Inferior parietal cortex (tissue), 1 donor: ENCODE measurements around the gene S1PR3.

ENCODE experiments used
- DNase-seq: peaks from one replicate; pipeline ENCODE4 v3.0.0-alpha.2; 2016; ENCODE audit errors: extremely low spot score

Gene S1PR3

GRCh38 chr9:89038382-89039103, 47.3 kb downstream of the S1PR3 start:
- peak; percentile 84 for DNase-seq

- no peak for DNase-seq
These were observed 47.8 kb downstream of the S1PR3 start for GRCh38 chr9:89039104-89039465.

DNA sequence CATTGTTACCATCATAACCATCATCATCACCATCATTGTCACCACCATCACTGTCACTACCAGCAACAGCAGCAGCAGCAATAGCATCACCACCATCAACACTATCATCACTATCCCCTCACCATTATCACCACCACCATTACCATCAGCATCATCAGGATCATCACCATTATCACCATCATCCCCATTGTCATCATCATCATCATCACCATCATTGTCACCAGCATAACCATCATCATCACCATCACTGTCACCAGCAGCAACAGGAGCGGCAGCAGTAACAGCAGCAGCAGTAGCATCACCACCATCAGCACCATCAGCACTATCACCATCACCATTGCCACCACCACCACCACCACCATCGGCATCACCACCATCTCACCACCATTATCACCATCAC, 48.4 kb downstream of the S1PR3 start:
- no peak for DNase-seq

- DNase-seq, result peak; percentile 71
These were observed 51.7 kb downstream of the S1PR3 start for GRCh38 chr9:89042984-89043383.

- DNase-seq, result no peak
These were observed 52.8 kb downstream of the S1PR3 start for GRCh38 chr9:89044104-89044503.

DNA sequence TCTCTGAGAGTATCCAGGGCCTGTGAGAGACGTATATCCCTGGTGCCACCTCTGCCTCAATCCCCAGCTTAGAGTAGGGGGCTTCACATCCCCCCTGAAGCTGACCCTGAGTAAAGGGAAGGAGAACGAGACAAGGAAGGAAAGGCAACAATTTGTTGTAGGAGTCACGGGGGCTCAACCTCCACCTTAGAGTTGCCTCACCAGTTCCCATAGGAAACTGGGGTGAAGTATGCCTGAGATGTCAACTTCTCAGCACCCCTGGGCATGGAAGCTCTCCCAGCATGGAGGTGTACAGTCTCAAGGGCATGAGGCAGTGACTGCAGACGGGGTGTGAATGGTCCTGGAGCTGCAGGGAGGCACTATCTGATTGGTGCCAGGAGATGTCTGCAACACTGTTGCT, 53.6 kb downstream of the S1PR3 start:
- DNase-seq, result no peak

DNA sequence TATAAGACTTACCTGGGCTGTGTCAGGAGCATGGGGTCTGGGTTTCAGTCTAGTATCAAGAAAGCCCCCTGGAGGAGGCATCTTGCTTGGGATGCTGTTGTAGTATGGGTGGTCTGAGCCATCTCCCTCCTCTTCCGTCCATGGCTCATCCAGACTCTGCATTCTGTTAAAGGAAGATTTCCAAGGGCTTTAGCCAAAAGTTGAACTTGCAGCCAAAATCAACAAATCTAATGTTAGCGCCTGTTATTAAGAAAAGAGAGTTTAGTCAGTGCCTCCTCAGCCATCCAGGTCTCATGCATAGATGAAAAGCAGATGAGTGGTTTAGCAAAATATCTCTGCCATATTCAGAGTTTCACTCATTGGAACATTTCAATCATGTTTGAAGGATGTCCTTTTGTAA, 55.6 kb downstream of the S1PR3 start:
- DNase-seq, result no peak

DNA sequence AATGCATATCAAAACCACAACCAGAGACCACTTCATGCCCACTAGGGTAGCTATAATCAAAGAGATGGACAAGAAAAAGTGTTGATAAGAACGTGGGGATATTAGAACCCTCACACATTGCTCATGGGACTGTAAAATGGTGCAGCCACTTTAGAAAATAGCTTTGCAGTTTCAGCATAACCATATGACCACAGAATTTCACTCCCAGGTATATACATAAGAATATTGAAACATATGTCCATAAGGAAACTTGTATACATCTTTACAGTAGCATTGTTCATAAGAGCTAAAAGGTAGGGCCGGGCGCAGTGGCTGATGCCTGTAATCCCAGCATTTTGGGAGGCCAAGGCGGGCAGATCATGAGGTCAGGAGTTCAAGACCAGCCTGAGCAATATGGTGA, 56.4 kb downstream of the S1PR3 start:
- DNase-seq, result no peak

DNA sequence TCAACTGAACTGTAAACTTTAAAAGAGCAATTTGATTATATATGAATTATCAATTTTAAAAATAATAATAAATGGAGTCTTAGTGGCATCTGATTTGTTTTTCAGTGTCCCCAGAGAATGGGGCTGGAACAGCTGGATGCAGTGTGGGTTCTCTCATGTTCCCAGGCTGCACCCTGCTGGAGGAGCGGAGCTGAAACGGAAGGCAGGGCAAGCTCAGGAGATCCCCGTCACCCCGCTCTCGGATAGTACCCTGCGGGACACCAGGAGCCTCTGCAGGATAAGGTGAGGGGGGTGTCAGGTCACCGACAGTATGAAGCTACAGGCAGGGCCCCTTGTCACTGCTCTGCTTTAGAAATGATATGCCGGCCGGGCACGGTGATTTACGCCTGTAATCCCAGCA, 57.3 kb downstream of the S1PR3 start:
- no peak for DNase-seq

DNA sequence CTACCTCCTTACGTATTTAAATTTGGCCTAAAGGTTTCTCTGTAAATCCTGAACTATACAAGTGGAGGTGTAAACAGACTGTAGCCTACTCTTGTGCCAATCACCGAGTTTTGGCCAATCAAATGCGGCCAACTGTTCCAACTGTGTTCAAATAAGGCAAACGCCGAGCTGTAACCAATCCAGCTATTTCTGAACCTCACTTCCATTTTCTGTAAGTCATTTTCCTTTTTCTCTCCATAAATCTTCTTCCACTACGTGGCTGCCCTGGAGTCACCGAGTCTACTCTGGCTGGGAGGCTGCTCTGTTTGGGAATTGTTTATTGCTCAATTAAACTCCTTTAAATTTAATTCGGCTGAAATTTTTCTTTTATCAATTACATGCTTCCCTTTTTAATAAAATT, 58.4 kb downstream of the S1PR3 start:
- no peak for DNase-seq

DNA sequence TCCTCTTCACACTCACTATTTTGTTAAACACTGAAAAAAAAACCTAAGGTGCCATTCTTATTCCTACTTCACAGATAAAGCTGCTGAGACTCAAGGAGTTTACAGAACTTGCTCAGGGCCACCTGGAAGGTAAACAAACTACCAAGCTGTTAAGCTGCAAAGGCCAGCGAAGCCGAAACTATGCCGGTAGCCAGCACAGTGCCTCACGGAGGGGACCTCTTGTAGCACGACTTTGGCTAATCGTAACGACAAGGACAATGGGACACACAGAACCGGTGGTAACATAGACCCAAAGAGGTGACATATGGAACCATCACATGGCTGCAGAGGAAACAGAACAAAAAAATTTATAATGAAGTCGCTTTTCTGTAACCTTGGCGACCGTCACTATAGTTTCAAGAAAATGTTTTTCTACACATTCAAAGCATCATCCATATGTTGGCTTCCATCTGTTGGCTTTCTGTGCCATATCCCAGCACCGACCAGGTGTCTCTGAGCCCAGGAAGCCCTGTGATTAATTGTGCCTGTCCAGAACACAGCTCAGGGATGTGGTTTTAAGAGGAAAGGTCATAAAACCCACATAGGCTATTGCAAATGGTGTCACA, 60.3 kb downstream of the S1PR3 start:
- DNase-seq, result no peak

- DNase-seq, result no peak
These were observed 61.3 kb downstream of the S1PR3 start for GRCh38 chr9:89052470-89053097.

DNA sequence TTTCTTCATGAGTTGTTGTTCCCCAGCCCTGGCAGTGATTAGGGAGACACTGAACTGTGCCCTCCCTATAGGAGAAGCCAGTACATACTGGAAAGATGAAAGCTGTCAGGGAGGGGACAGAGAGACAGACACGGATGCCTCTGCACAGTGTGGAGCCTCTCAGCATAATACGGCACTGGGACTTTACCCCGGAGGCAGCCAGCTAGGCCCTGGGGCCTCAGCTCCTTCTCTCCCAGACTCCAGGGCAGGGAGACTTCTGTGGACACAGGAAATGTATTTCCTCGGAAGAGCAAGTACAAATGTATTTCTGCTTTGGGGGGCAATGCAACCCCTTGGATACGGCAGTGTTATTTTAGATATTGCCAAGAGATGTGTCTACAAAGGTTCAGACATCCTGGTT, 62.0 kb downstream of the S1PR3 start:
- DNase-seq, result no peak
